Adrenal gland (tissue), 5 donors: Measurements from ENCODE around the gene GFRAL.

Experiments used
- CTCF ChIP-seq, 6 experiments: fragments of 450-650 bp in 4 of 6; fragments of 200-600 bp in 2 of 6; sonication (generic) in 1 of 6; IDR thresholded peaks; 1 replicate in 5 of 6; 2 replicates in 1 of 6; pipeline versions ENCODE4 v1.5.1 to v1.8.0; 2016 to 2021; ENCODE audit warnings: antibody characterized with exemption in 6 of 6, mild to moderate bottlenecking in 2 of 6, moderate library complexity in 1 of 6
- POLR2A ChIP-seq, 2 donors: fragments of 450-650 bp; IDR thresholded peaks; one replicate each; pipeline ENCODE4 v1.6.1; 2017; ENCODE audit warnings: antibody characterized with exemption in 2 of 2, mild to moderate bottlenecking in 2 of 2, moderate library complexity in 1 of 2
- donor health status: DM: no; HTN: no; CAD: no.

- TF ChIP-seq CTCF (IDR thresholded peaks at IDR 0.05), result no peak
- no peak for TF ChIP-seq POLR2A (IDR thresholded peaks at IDR 0.05)
Observed at GRCh38 chr6:55388211-55388610, 60.9 kb downstream of the GFRAL start.
